Omental fat pad (tissue), 4 donors: ENCODE measurements around the gene UGGT1. TPM values are rescaled to one million over a fixed set of nuclear protein-coding genes. Genes with fewer than 3 reads are reported as not detected.

Experiments used
- ATAC-seq: fragments of 150-250 bp; one replicate; pipeline ENCODE4 v1.9.1; 2016; ENCODE audit warnings: mild to moderate bottlenecking, moderate library complexity; ENCODE audit not compliant: low FRiP score
- DNase-seq: peaks from one replicate; pipeline ENCODE4 v3.0.0-alpha.2; 2019; ENCODE audit warnings: low spot score
- CTCF ChIP-seq, 3 donors: fragments of 450-650 bp; IDR thresholded peaks; one replicate each; pipeline ENCODE4 v1.5.1; 2016 to 2017; ENCODE audit warnings: antibody characterized with exemption in 3 of 3, mild to moderate bottlenecking in 3 of 3, moderate library complexity in 2 of 3
- small RNA-seq: library from RNA; depleted of rRNA; stranded (forward); fragments of <200 nt; gene quantifications from one replicate; pipeline ENCODE3, GENCODE V24; 2016
- total RNA-seq, 4 donors: library from RNA; depleted of rRNA; stranded (reverse); fragments of >200 nt; gene quantifications; one replicate each; pipeline ENCODE4 v1.1.0, GENCODE V29; 2016

The UGGT1 gene
- total RNA-seq, 4 donors from 2014 or later: 49.0 to 67.9 (median 66.7) TPM

DNA sequence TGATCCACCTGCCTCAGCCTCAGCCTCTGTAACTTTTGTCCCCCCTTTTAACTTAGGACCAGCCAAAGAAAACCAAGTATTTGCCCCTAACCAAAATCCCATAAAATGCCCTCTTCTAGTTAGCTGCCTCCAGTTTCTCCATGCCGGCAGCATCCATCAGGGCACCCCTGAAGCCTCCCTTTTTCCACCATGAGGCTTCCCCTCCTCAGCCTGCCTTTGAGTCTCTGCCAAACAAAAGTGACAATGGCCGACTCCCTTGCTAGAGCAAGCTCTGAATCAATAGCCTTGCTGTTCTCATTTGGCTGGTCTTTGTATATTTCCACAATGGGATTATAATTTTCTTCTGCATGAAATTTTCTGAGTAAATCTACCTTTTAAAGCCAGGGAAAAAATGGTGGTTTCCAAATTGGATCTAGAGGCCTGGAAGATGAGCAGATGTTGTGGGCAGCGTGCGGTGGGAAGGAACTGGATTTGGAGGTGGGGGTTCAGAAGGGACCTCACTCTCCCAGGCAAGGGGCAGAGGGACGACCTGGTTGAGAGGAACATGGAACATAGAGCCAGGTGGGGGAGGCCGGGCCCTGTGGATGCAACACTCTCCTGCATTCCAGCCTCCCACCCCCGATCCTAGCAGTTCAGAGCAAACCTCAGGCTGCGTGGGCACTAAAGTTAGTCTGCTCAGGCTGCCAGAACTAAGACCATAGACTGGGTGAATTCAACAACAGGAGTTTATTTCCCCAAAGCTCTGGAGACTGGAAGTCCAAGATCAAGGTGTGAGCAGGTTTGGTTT is 147.1 kb downstream of the UGGT1 start:
- ATAC-seq (no peak), DNase-seq (no peak)
- TF ChIP-seq CTCF (IDR thresholded peaks at IDR 0.05): no peak

- no peak for ATAC-seq
- no peak for TF ChIP-seq CTCF (IDR thresholded peaks at IDR 0.05)
- DNase-seq: no peak
These were observed 150.9 kb downstream of the UGGT1 start for GRCh38 chr2:128241896-128242295.

Small RNAs within 50 kb of the gene (small RNA-seq; reads per million reads assigned to genes)
- gene AC108059.2 (not detected), gene AC108059.3 (not detected), gene DYNLT3P2 (not detected), gene RF00019 (not detected)

Other genes starting within 250 kb of the UGGT1 start
- 10 to 100 TPM; 10.0 to 21.1 (median 12.8) TPM for gene POLR2D, start 233.0 kb upstream of the UGGT1 start, total RNA-seq
- 10 to 100 TPM; 18.3 to 26.1 (median 21.6) TPM for gene AMMECR1L, start 205.2 kb upstream of the UGGT1 start, total RNA-seq
- gene SAP130, start 63.1 kb upstream of the UGGT1 start, total RNA-seq: 10 to 100 TPM in 2 of 4 donors, 1 to 10 TPM in 2; 5.3 to 14.7 (median 11.6) TPM
- 10 to 100 TPM; 17.8 to 28.9 (median 24.3) TPM for gene HS6ST1, start 227.7 kb downstream of the UGGT1 start, total RNA-seq